Adrenal gland (tissue), 12 donors: ENCODE results near the gene CCDC71L. TPM values are rescaled to one million over a fixed set of nuclear protein-coding genes. Genes with fewer than 3 reads are reported as not detected.

Source experiments
- DNase-seq, 7 donors: peaks; one replicate each; pipeline ENCODE4 v3.0.0-alpha.2; 2019 to 2020
- H3K27ac ChIP-seq, 5 donors: fragments of 200-600 bp; sonication (generic) in 4 of 5; 1 replicate in 3 of 5; 2 replicates in 2 of 5; pipeline versions ENCODE4 v1.5.1 to v1.8.0; 2016 to 2020; ENCODE audit warnings: mild to moderate bottlenecking in 1 of 5
- H3K27me3 ChIP-seq: fragments of 200-600 bp; 2 replicates; pipeline ENCODE4 v1.8.0; 2021
- H3K36me3 ChIP-seq, 2 donors: fragments of 200-600 bp; replicated peaks in 1 of 2; 1 replicate in 1 of 2; 2 replicates in 1 of 2; pipeline versions ENCODE4 v1.5.1 to v1.8.0; 2018 to 2022
- H3K4me1 ChIP-seq, 2 donors: fragments of 200-600 bp; replicated peaks in 1 of 2; 1 replicate in 1 of 2; 2 replicates in 1 of 2; pipeline versions ENCODE4 v1.5.1 to v1.8.0; 2018 to 2021
- H3K4me3 ChIP-seq, 4 donors: fragments of 200-600 bp; sonication (generic) in 3 of 4; one replicate each; pipeline ENCODE4 v1.5.1; 2016 to 2018
- H3K9me3 ChIP-seq, 3 donors: fragments of 200-600 bp; sonication (generic) in 1 of 3; replicated peaks in 1 of 3; 1 replicate in 2 of 3; 2 replicates in 1 of 3; pipeline versions ENCODE4 v1.5.1 to v1.8.0; 2016 to 2021
- CTCF ChIP-seq, 6 experiments: fragments of 450-650 bp in 4 of 6; fragments of 200-600 bp in 2 of 6; sonication (generic) in 1 of 6; IDR thresholded peaks; 1 replicate in 5 of 6; 2 replicates in 1 of 6; pipeline versions ENCODE4 v1.5.1 to v1.8.0; 2016 to 2021; ENCODE audit warnings: antibody characterized with exemption in 6 of 6, mild to moderate bottlenecking in 2 of 6, moderate library complexity in 1 of 6
- POLR2A ChIP-seq, 2 donors: fragments of 450-650 bp; IDR thresholded peaks; one replicate each; pipeline ENCODE4 v1.6.1; 2017; ENCODE audit warnings: antibody characterized with exemption in 2 of 2, mild to moderate bottlenecking in 2 of 2, moderate library complexity in 1 of 2
- WGBS, 4 donors: extraction: QIAGEN DNeasy Blood & Tissue Kit in 2 of 4; methylation state at CpG; one replicate each; pipeline versions ENCODE4 v1.1.5 to v1.1.7; 2013 to 2017; 5-methylcytosine and 5-hydroxymethylcytosine counted together
- intact Hi-C, 2 donors: fragments of 100-400 bp; cut with DNase I; formaldehyde crosslinking; loops; one replicate each; pipeline versions ENCODE4 v1.14.1 to v1.15.0; 2022 to 2023
- polyA plus RNA-seq, 3 donors: library from polyadenylated mRNA; stranded (reverse); fragments of 200-250 nt in 2 of 3; fragments of 350-450 nt in 1 of 3; fragmentation: Illumina TruSeq in 1 of 3; extraction: RNeasy Lipid Tissue Mini Kit (QIAGEN cat#74804) in 1 of 3; gene quantifications; one replicate each; pipeline ENCODE4 v1.2.3, GENCODE V29; 2013 to 2014
- total RNA-seq, 9 donors: library from RNA; depleted of rRNA in 4 of 9; stranded (reverse); fragments of >200 nt in 4 of 9; fragments of 120-200 nt in 1 of 9; fragmentation: NEBNext Ultra II Directional in 1 of 9; extraction: Animal tissue kit (Norgen Biotek cat#: 25700) in 1 of 9; gene quantifications; one replicate each; pipeline versions ENCODE4 v1.1.0 to v1.2.4, GENCODE V29; 2013 to 2023
- donor health status: healthy with polysubstance abuse.
- donor health status: Bipolar disorder and iron deficiency.
- donor health status: DM: yes; HTN: yes; CAD: no.
- donor health status: DM: no; HTN: no; CAD: no.
- donor health status: DM: no; HTN: no; CAD: no.
- donor health status: DM: yes; HTN: yes; CAD: no.

The CCDC71L gene
- total and polyA plus RNA-seq, 12 donors = 5.4 to 47.9 (median 19.9) TPM

- no peak overlapping the region for H3K27ac ChIP-seq
- TF ChIP-seq CTCF (IDR thresholded peaks at IDR 0.05) (no peak), POLR2A (IDR thresholded peaks at IDR 0.05) (no peak)
- H3K9me3 ChIP-seq = peaks cover 0 to 4% (median 0%) of the 10 kb centered on the region in 3 donors
- no peaks in the 10 kb centered on the region for H3K27me3 ChIP-seq
- 89 to 96% (median 93%) methylated on average over 4 of the region's 4 CpGs for WGBS, 4 donors
- peaks cover 0 to 3% of the 10 kb centered on the region in 2 donors for H3K4me1 ChIP-seq
- intact Hi-C loops = no loop called here
- H3K4me3 ChIP-seq = no peak overlapping the region
- DNase-seq = no peak
- H3K36me3 ChIP-seq = no peaks in the 10 kb centered on the region
Measured at GRCh38 chr7:106619213-106619612, 41.7 kb downstream of the CCDC71L start.

- peaks cover 0 to 5% of the 10 kb centered on the region in 2 donors for H3K4me1 ChIP-seq
- 71 to 86% (median 72%) methylated on average over 1 of the region's 1 CpG for WGBS, 4 donors
- no peaks in the 10 kb centered on the region for H3K36me3 ChIP-seq
- intact Hi-C loops = no loop called here
- no peak overlapping the region for H3K27ac ChIP-seq
- H3K9me3 ChIP-seq = peaks cover 0 to 4% (median 0%) of the 10 kb centered on the region in 3 donors
- no peaks in the 10 kb centered on the region for H3K27me3 ChIP-seq
- H3K4me3 ChIP-seq = no peak overlapping the region
- TF ChIP-seq POLR2A (IDR thresholded peaks at IDR 0.05) (no peak), CTCF (IDR thresholded peaks at IDR 0.05) (no peak)
- DNase-seq = peak in 4 of 7 donors; percentile 17 to 40 (median 21)
Measured at GRCh38 chr7:106618480-106618879, 42.5 kb downstream of the CCDC71L start.

GRCh38 chr7:106617860-106618259 is 43.1 kb downstream of the CCDC71L start:
- H3K27me3 ChIP-seq = no peaks in the 10 kb centered on the region
- no peak for TF ChIP-seq POLR2A (IDR thresholded peaks at IDR 0.05)
- TF ChIP-seq CTCF (IDR thresholded peaks at IDR 0.05) = no peak
- peaks cover 0 to 5% of the 10 kb centered on the region in 2 donors for H3K4me1 ChIP-seq
- H3K4me3 ChIP-seq = no peak overlapping the region
- intact Hi-C loops = no loop called here
- DNase-seq = no peak
- 79 to 88% (median 84%) methylated on average over 2 of the region's 2 CpGs for WGBS, 4 donors
- no peak overlapping the region for H3K27ac ChIP-seq
- peaks cover 0 to 4% (median 0%) of the 10 kb centered on the region in 3 donors for H3K9me3 ChIP-seq
- no peaks in the 10 kb centered on the region for H3K36me3 ChIP-seq

- no peak overlapping the region for H3K27ac ChIP-seq
- no peak overlapping the region for H3K4me3 ChIP-seq
- intact Hi-C loops = no loop called here
- peaks cover 0 to 5% of the 10 kb centered on the region in 2 donors for H3K4me1 ChIP-seq
- no peak for DNase-seq
- no peaks in the 10 kb centered on the region for H3K27me3 ChIP-seq
- no peaks in the 10 kb centered on the region for H3K9me3 ChIP-seq
- no peaks in the 10 kb centered on the region for H3K36me3 ChIP-seq
- TF ChIP-seq POLR2A (IDR thresholded peaks at IDR 0.05) (no peak), CTCF (IDR thresholded peaks at IDR 0.05) (no peak)
Measured at GRCh38 chr7:106616708-106617051, 44.3 kb downstream of the CCDC71L start.
